Measurements from ENCODE around the gene TFEB. TPM values are rescaled to one million over a fixed set of nuclear protein-coding genes. Genes with fewer than 3 reads are reported as not detected.

Gene TFEB
- total RNA-seq, 1 donor from 2014 or later, result 3.8 TPM

DNA sequence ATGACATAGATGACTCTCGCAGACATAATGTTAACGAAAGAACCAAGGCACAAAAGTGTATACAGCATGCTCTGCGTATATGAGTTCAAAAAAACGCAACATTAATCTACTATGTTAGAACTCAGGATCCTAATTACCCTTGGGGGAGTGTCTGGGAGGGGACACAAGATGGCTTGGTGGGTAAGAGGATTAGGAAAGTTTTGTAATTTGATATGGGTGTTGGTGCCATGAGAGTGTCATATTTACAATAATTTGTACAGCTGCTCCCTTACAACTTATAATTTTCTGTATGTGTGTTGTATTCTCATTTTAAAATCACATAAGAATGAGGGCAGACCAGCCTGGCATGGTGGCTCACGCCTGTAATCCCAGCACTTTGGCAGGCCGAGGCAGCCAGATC lies 38.6 kb downstream of the TFEB start:
- Mint-ChIP-seq H3K9me3 (no peaks in the 10 kb centered on the region), H3K27me3 (ENCODE audit: low read depth) (no peaks in the 10 kb centered on the region), H3K36me3 (no peaks in the 10 kb centered on the region), H3K4me1 (peaks cover 22% of the 10 kb centered on the region), H3K4me3 (no peak overlapping the region), H3K27ac (peak overlapping the region; percentile 25)
- TF ChIP-seq, protein P1, sequence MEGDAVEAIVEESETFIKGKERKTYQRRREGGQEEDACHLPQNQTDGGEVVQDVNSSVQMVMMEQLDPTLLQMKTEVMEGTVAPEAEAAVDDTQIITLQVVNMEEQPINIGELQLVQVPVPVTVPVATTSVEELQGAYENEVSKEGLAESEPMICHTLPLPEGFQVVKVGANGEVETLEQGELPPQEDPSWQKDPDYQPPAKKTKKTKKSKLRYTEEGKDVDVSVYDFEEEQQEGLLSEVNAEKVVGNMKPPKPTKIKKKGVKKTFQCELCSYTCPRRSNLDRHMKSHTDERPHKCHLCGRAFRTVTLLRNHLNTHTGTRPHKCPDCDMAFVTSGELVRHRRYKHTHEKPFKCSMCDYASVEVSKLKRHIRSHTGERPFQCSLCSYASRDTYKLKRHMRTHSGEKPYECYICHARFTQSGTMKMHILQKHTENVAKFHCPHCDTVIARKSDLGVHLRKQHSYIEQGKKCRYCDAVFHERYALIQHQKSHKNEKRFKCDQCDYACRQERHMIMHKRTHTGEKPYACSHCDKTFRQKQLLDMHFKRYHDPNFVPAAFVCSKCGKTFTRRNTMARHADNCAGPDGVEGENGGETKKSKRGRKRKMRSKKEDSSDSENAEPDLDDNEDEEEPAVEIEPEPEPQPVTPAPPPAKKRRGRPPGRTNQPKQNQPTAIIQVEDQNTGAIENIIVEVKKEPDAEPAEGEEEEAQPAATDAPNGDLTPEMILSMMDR (IDR thresholded peaks at IDR 0.05; ENCODE audit: unreplicated experiment), result no peak
- no peak for DNase-seq (ENCODE audit: low spot score in 2 of 2, unreplicated experiment in 2 of 2)

- no peak overlapping the region for H3K27ac Mint-ChIP-seq
- no peaks in the 10 kb centered on the region for H3K27me3 Mint-ChIP-seq (ENCODE audit: low read depth)
- peaks cover 16% of the 10 kb centered on the region for H3K4me1 Mint-ChIP-seq
- no peaks in the 10 kb centered on the region for H3K36me3 Mint-ChIP-seq
- TF ChIP-seq, protein P1 (IDR thresholded peaks at IDR 0.05; ENCODE audit: unreplicated experiment), result no peak
- DNase-seq (ENCODE audit: low spot score in 2 of 2, unreplicated experiment in 2 of 2), result no peak
- H3K9me3 Mint-ChIP-seq, result no peaks in the 10 kb centered on the region
- no peak overlapping the region for H3K4me3 Mint-ChIP-seq
Observed at GRCh38 chr6:41695825-41696224, 39.6 kb downstream of the TFEB start.

DNA sequence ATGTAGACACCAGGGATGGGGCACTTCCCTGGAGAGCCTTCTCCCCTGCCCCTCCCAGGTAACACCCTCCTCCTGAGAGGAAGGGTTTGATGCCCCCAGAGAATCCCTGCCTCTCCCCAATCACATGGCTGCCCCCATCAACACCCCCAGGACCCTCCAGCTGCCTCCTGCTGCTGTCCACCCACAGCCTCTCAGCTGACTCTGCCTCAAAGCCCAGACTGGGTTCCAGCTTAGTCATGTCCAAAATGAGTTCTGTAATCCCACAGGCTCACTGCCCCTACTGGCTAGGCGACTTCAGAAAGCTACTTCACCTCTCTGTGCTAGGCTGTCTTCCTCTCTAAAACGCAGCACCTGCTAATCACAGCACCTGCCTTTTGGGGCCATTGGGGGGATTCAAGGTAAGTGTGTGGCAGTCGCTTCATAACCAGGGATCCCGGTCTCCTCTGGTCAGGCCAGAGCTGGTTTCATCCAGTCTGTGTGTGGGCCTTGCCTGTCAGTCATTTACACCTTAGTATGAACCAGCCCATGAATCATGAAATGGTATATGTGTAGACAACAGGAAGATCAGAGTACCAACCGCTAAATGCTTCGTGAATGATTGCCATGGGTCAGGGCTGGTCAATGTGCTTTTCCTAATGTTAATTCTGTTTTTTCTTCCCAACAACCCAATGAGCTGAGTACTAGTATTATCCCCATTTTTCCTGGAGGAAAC lies 40.4 kb downstream of the TFEB start:
- TF ChIP-seq, protein P1 (IDR thresholded peaks at IDR 0.05; ENCODE audit: unreplicated experiment), result no peak
- H3K4me3 Mint-ChIP-seq, result no peak overlapping the region
- DNase-seq (ENCODE audit: low spot score in 2 of 2, unreplicated experiment in 2 of 2), result no peak
- H3K27ac Mint-ChIP-seq, result no peak overlapping the region
- peaks cover 3% of the 10 kb centered on the region for H3K27me3 Mint-ChIP-seq (ENCODE audit: low read depth)
- no peaks in the 10 kb centered on the region for H3K36me3 Mint-ChIP-seq
- H3K9me3 Mint-ChIP-seq, result no peaks in the 10 kb centered on the region
- H3K4me1 Mint-ChIP-seq, result peaks cover 14% of the 10 kb centered on the region

- Mint-ChIP-seq H3K27me3 (ENCODE audit: low read depth) (peaks cover 3% of the 10 kb centered on the region), H3K9me3 (no peaks in the 10 kb centered on the region), H3K27ac (no peak overlapping the region), H3K4me1 (peaks cover 12% of the 10 kb centered on the region), H3K4me3 (no peak overlapping the region), H3K36me3 (no peaks in the 10 kb centered on the region)
- no peak for DNase-seq (ENCODE audit: low spot score in 2 of 2, unreplicated experiment in 2 of 2)
- TF ChIP-seq, protein P1 (IDR thresholded peaks at IDR 0.05; ENCODE audit: unreplicated experiment), result no peak
Observed at GRCh38 chr6:41693281-41694240, 41.8 kb downstream of the TFEB start.

- H3K27ac Mint-ChIP-seq, result no peak overlapping the region
- no peaks in the 10 kb centered on the region for H3K36me3 Mint-ChIP-seq
- no peak for DNase-seq (ENCODE audit: low spot score in 2 of 2, unreplicated experiment in 2 of 2)
- no peaks in the 10 kb centered on the region for H3K9me3 Mint-ChIP-seq
- H3K4me1 Mint-ChIP-seq, result peaks cover 4% of the 10 kb centered on the region
- TF ChIP-seq, protein P1 (IDR thresholded peaks at IDR 0.05; ENCODE audit: unreplicated experiment), result no peak
- peaks cover 3% of the 10 kb centered on the region for H3K27me3 Mint-ChIP-seq (ENCODE audit: low read depth)
- H3K4me3 Mint-ChIP-seq, result no peak overlapping the region
Observed at GRCh38 chr6:41692730-41693129, 42.7 kb downstream of the TFEB start.

Measured in mesothelial cell of epicardium (in vitro differentiated cells).